ENCODE data around the gene NUP93.

NUP93 gene

DNA sequence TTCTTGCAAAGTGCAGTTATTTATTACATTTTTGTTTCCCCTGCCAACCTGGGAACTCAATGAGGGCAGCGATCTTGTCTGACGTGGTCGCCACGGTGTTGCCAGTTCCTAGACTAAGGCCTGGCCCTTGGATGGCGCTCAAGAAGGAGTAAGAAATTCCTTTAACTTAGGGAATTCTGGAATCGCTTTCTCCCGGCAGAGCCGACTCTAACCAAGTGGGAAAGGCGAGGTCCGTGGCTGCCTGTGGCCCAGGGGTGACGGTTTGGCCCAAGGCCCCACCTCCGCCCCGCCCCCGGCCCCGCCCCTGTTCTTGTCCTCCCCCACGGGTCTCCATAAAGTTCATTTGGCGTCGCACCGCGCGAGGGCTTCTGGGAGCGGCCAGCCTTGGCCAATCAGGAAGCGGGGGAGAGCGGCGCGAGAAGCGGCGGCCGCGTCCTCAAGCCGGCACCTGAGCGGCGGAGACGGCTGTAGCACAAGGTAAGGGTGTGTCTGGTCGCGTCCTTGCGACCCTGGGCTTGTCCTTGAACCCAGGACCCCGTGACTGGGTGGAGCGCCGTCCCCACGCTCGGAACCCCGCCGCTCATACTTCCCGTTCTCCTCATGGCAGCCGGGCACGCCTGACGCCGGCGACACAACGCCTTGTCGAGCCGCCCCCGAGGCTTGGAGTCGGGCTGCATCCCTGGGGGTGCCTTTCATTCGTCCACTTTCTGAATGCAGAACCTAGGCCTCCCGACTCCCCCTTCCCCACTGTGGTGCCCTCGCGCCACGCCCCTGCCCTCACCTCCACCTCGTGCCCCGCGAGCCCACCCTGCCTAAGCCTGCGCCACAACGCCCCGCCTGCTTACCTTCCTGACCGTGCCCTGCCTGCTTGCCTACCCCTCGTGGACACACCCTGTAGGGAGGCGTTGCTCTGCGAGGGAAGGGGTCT is at the start of gene NUP93:
Gene NUP93 (plus strand): TSS at position 395 of the 928 bp plus-strand sequence. CDS start 18,119 bp downstream, outside the sequence.
- TF ChIP-seq, protein P1, sequence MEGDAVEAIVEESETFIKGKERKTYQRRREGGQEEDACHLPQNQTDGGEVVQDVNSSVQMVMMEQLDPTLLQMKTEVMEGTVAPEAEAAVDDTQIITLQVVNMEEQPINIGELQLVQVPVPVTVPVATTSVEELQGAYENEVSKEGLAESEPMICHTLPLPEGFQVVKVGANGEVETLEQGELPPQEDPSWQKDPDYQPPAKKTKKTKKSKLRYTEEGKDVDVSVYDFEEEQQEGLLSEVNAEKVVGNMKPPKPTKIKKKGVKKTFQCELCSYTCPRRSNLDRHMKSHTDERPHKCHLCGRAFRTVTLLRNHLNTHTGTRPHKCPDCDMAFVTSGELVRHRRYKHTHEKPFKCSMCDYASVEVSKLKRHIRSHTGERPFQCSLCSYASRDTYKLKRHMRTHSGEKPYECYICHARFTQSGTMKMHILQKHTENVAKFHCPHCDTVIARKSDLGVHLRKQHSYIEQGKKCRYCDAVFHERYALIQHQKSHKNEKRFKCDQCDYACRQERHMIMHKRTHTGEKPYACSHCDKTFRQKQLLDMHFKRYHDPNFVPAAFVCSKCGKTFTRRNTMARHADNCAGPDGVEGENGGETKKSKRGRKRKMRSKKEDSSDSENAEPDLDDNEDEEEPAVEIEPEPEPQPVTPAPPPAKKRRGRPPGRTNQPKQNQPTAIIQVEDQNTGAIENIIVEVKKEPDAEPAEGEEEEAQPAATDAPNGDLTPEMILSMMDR (IDR thresholded peaks at IDR 0.05; ENCODE audit: unreplicated experiment in 3 of 3), result no peak
- Mint-ChIP-seq H3K4me1 (peaks cover 11% of the 10 kb centered on the region), H3K36me3 (ENCODE audit: low read depth) (no peaks in the 10 kb centered on the region), H3K27me3 (ENCODE audit: low read depth) (no peaks in the 10 kb centered on the region), H3K4me3 (no peak within 1 kb of the TSS), H3K9me3 (no peaks in the 10 kb centered on the region), H3K27ac (peak within 1 kb of the TSS; percentile 90 to 95 (median 93))

DNA sequence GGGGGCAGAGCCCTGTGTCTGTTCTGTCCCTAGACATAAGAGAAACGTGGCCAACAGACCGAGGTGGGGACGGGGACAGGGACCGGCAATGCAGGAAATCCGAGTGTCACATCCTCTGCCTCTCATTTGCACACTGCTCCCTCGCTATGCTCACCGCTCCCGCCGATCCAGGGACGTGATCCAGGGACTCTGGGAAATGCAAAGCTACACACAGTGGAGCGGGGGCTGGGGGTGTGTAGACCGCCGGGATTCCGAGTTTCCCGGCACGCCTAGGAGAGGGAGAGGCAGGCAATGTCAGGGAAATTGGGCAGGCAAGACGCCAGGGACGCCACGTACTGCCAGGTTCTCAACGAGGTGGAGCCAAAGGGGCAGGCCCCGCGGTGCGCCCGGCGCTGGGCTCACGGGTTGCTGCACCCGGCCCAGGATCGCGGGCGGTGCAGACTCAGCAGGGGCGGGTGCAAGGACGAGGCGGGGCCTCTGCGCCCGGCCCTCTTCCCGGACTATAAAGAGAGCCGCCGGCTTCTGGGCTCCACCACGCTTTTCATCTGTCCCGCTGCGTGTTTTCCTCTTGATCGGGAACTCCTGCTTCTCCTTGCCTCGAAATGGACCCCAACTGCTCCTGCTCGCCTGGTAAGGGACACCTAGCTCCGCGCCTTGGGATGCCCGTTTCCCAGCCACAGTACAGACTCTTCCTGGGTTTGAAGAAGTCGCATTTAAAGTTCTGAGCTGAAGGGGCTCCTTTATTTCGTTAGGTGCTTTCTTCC is 47.8 kb upstream of the NUP93 start, which contains the start of gene MT1X:
Gene MT1X (plus strand): TSS at position 532 of the 764 bp plus-strand sequence. CDS start 71 bp downstream, at position 603.
- peak within 1 kb of the TSS; percentile 90 to 94 (median 92) for H3K4me3 Mint-ChIP-seq
- peaks cover 59% of the 10 kb centered on the region for H3K27me3 Mint-ChIP-seq (ENCODE audit: low read depth)
- peaks cover 7% of the 10 kb centered on the region for H3K36me3 Mint-ChIP-seq (ENCODE audit: low read depth)
- TF ChIP-seq, protein P1 (IDR thresholded peaks at IDR 0.05; ENCODE audit: unreplicated experiment in 3 of 3), result no peak
- peak within 1 kb of the TSS; percentile 66 to 92 (median 84) for H3K27ac Mint-ChIP-seq
- H3K4me1 Mint-ChIP-seq, result peaks cover 15% of the 10 kb centered on the region
- peaks cover 11% of the 10 kb centered on the region for H3K9me3 Mint-ChIP-seq

DNA sequence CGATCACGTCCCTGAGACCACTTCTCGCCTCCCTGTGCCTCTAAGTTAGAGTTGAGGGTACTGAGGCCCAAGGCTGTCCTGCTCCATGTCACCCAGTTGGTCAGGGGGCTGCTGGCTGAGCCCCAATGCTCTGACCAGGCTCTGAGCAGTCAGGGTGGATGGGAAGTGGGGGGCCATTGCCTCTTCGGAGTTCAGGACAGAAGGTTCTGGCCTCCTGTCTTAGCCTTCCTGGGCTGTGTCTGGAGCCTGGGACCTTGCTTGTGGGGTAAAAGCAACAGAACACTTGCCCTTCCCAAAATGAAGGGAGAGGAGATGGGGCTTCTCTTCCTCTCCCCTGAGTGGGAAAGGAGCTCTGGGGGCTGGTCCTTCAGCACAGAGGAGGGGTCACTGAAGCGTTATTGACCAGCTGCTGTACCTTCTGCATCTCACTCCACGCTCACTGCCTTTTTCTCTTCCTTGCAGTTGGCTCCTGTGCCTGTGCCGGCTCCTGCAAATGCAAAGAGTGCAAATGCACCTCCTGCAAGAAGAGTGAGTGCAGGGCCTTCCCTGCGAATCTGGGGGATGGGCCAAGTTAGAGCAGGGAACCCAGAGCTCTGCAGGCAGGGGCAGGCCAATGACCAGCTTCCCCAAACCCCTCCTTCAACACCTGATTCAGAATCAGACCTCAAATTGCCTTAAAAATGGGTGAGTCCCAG is 47.1 kb upstream of the NUP93 start:
- Mint-ChIP-seq H3K9me3 (peaks cover 14% of the 10 kb centered on the region), H3K27ac (peak overlapping the region in 2 of 3 experiments; percentile 64 to 92)

DNA sequence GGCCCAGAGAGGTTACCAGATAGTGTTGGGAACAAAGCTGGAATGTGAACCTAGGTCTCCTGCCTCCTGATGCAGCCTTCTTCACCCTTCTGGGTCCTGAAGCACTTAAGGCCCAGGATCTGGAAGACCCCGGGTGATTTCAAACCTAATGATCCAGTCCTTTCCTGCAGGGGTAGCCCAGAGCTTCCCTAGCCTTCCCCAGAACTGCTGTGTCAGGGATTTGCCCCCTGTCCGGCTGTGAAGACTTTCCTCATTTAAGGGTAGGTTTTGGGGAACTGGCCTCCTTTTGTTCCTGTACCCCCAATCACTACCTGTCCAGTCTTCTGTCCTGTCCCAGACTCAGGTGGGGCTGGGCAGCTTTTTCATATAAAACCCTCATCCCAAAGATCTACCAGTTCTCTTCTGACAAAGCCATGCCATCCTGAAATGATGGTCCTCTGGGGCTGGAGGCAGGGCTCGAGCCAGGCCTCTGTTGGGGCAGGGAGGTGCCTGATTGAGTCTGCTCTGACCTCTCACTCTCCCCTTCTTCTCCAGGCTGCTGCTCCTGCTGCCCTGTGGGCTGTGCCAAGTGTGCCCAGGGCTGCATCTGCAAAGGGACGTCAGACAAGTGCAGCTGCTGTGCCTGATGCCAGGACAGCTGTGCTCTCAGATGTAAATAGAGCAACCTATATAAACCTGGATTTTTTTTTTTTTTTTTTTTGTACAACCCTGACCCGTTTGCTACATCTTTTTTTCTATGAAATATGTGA is 46.3 kb upstream of the NUP93 start:
- Mint-ChIP-seq H3K4me1 (peaks cover 15% of the 10 kb centered on the region), H3K4me3 (peak overlapping the region; percentile 90 to 94 (median 92)), H3K27me3 (ENCODE audit: low read depth) (peaks cover 51% of the 10 kb centered on the region)

More for the DNA sequence above, 47.1 kb upstream of the NUP93 start:
- TF ChIP-seq, protein P1 (IDR thresholded peaks at IDR 0.05; ENCODE audit: unreplicated experiment in 3 of 3), result no peak
- H3K27me3 Mint-ChIP-seq (ENCODE audit: low read depth), result peaks cover 51% of the 10 kb centered on the region
- peak overlapping the region; percentile 90 to 94 (median 92) for H3K4me3 Mint-ChIP-seq
- peaks cover 7% of the 10 kb centered on the region for H3K36me3 Mint-ChIP-seq (ENCODE audit: low read depth)
- peaks cover 15% of the 10 kb centered on the region for H3K4me1 Mint-ChIP-seq

More for the DNA sequence above, 46.3 kb upstream of the NUP93 start:
- TF ChIP-seq, protein P1 (IDR thresholded peaks at IDR 0.05; ENCODE audit: unreplicated experiment in 3 of 3), result no peak
- Mint-ChIP-seq H3K27ac (no peak overlapping the region), H3K9me3 (peaks cover 17% of the 10 kb centered on the region), H3K36me3 (ENCODE audit: low read depth) (peaks cover 9% of the 10 kb centered on the region)

Data from nephron (organoid).